HuH-7.5 (cell line): ENCODE measurements around the gene CHST11.
"Not testable (repeated sequence)": the region's sequence is repeated elsewhere in the genome, so short reads cannot be mapped to it uniquely, and the experiment has no call there.

Source experiments
- DNase-seq: peaks from one replicate; pipeline ENCODE4 v3.0.0; 2011; ENCODE audit warnings: low spot score

Gene CHST11

DNA sequence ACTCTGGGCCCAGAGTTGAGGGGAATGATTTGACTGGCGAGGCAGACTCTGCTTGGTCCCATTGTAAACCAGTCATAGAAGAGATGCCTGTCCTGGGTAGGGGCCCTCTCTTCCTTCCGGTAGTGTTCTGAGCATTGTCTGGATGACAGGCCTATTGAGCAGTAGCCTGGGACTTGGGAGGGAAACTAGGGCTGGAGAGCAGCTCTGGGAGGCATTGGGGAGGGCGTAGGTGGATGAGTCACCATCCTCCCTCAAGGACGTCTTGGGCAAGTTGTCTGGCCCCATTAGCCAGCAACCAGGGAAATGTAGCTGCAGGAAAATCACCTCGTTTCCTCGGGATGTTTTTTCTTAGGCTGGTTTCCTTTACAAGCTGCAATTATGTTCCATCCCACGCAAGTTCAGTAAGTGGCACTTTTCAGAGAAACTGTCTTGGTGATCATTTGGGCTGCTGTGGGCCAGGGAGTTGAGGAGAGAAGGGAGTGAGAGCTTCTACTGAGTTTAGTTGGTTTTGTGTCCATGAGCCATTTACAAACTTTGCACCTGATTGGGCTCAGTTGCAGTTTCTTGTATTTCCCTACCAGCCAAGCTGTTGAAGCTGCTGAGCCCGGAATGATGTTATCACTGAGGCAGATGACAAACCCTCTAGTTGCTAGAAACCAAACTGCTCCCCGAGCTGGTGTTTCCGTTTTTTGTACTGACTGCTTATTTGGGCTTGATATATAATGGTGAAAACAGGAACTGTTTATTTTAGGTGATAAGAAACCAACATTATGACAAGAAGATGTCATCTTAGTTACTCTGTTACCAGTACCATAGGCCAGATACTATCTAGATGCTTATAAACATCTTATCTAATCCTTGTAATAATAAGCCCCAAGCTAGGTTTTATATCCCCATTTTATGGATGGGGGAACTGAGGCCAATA, 147.6 kb downstream of the CHST11 start:
- no peak for DNase-seq

DNA sequence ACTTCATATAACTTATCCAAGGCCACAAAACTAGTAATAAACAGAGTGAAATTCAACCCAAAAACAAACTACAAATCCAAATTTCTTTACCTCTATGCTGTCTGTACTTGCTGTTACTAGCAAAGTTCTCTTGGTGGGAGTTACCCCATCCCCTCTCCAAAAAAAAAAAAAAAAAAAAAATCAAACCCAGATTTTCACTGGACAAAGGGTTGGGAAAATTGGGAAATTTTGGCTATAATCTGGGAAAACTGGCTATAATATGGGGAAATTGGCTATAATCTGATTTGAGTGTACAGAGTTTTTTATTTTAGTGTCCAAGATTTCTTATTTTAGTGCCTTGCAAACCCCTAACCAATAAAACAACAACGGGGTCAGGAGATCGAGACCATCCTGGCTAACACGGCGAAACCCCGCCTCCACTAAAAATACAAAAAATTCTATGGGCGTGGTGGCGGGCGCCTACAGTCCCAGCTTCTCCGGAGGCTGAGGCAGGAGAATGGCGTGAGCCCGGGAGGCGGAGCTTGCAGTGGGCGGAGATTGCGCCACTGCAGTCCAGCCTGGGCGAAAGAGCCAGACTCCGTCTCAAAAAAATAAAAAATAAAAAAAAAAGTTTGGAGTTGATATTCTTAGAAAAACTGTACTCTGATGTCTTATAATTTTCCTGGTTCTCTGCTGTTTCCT, 148.4 kb downstream of the CHST11 start:
- no peak for DNase-seq

DNA sequence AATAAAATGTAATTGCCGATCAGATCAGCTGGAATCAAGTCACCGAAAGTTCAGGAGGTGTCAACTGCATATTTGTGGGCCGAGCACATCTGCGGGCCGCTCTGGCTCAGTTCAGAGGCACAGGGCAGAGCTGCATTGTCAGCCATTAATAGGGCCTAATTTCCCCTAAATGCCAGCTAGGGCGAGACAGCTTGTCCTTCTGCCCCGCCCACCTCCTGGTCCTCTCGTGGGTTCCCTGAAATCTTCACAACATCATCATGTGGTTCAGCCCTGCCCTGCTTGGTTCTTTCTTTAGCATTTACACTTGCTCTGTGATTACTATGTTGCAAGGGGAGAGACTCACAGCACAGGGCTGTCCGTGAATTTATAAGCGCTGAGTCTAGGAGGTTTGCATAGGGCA, 148.9 kb downstream of the CHST11 start:
- no peak for DNase-seq

DNA sequence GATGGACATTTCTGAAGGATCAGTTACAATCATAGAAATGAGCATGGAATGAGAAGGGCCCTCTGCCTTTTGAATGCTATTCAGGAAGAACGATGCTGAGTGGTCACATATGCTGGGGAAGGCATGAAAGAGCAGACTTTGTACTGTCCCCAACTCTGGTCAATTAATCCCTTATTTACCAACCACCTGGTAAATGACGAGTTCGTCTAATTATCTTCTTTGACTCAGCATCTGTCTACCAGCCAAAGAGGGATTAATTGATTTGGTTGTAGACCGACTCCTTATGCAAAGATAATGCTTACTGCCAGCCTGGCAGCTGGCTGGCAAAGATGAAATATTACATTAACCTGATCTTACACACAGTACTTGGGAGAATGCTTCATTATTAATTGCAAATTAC, 152.2 kb downstream of the CHST11 start:
- no peak for DNase-seq

DNA sequence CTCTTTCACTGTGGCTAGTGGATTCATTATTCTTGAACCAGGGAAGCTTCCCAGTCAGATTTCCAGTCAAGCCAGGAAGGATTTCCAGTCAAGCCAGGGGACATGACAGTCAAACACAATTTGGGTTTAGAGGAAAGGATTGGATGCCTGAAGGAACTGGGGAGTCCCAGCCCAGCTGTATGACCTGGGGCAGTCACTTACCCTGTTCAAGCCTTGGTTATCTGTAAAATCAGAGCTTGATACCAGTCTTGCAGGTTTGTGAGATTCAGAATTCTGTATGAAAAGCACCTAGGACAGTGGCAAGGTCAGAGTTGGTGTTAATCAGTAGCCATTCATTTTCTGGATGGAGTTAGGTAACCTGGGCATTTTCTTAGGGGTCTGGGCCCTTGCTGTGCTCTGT, 152.7 kb downstream of the CHST11 start:
- no peak for DNase-seq

DNA sequence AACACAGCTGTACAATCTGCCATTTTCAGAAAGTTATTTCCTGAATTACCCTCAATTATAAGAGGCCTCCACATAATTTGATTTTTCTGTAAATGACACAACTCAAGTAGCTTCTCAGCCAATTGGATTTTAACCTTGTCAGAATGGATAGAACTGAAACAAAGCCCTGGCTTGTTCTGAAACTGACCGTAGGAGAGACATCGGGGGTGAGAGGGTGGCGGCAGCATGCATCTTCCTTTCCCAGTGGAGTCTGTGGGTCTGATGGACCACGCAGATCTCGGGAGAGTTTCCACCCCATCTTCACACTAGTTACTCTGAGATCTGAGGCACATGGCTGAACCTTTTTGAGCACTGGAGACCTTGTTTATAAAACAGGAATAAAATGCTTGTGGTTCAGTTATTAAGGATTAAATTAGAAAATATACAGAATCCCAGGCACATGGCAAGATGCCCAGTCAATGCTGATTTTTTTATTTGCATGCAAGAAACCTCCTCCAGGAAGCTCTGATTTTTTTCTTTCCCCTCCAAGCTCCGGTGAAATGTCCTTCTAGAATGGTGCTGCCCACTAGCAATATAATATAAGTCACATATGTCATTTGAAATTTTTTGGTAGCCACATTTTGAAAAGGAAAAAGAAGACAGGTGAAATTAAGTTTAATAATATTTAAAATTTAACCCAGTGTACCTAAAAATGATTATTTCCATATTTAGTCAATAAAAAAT, 153.9 kb downstream of the CHST11 start:
- no peak for DNase-seq

DNA sequence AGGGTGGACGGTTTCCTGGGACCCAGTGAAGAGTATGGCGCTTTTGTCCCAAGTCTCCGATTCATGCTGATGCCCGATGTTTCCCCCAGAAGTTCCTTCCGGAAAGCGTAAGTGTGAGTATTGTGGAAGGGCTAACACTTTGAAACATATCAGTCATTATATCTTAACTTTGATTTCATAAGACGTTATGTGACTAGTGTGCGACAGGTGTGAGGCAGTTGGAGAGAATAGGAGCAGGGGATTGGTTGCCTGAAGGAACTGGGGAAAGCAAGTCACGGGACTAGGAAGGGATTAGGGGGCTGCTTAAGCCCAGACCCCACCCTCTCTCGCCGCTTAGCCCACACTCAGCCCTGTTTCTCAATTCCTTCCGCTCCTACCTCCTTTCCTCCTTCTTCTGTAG, 154.9 kb downstream of the CHST11 start:
- no peak for DNase-seq

DNA sequence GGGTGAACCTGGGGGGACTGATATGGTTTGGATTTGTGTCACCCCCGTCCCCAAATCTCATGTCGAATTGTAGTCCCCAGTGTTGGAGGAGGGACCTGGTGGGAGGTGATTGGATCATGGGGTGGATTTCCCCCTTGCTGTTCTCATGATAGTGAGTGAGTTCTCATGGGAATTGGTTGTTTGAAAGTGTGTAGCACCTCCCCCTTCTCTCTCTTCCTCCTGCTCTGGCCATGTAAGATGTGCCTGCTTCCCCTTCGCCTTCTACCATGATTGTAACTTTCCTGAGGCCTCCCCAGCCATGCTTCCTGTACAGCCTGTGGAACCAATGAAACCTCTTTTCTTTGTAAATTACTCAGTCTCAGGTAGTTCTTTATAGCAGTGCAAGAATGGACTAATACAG, 156.6 kb downstream of the CHST11 start:
- DNase-seq, result not testable (repeated sequence)

DNA sequence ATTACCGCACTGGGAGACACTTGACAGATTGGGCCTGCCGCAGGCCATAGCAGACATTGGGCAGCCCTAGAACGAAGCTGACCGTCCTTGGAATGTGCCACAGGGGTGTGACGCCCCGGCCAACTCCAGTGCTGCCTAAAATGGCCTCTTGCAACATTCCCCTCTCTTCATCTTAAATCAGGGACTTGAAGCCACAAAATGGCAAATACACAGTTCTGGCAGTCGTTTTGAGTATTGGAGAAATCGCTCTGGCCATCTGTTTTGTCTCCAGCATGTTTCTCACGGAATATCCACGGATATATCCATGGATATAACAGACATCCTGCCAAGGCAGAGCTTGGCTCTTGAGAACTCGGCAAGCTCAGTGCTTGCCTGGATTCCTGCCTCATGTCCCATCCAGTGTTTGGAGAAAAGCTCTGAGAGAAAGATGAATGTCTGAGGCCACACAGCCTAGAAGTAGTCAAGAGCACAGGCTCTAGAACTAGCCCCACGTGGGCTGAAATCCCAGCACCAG, 158.4 kb downstream of the CHST11 start:
- no peak for DNase-seq

DNA sequence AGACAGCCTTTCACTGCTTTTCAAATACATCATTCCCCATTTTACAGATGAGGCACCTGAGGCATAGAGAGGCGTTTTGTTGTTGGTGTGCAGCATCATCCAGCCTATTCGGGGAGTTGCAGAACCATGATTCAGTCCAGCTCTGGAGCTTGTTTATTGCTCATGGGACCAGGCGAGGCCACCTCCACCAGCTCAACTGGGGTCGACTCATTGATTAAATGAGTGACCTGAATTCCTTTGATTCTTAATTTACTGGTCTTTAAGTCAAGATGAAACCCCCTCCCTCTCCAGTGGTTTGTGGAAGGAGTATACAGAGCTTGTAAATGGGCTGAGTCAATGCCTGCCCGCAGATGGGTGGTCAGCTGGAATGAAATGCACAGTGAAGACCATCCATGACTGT, 161.9 kb downstream of the CHST11 start:
- no peak for DNase-seq

DNA sequence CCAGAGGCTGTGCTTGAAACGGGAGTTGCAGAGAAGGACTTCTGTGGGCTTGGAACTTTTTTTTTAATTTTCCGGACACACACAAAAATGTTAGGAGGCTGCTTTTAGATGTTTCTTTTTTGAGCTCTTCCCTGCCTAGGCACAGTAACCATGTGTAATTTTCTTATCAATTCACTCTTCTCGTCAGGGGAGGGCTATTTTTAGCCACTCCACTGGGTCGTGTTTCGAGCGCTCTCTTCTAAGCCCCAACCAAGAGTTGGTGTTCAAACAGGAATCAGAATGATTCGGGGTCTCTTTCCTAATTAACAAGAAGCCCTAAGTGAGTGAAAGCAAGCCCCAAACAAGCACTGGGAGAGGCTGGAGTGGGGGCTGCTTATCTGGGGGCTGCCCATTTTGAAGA, 162.6 kb downstream of the CHST11 start:
- no peak for DNase-seq

DNA sequence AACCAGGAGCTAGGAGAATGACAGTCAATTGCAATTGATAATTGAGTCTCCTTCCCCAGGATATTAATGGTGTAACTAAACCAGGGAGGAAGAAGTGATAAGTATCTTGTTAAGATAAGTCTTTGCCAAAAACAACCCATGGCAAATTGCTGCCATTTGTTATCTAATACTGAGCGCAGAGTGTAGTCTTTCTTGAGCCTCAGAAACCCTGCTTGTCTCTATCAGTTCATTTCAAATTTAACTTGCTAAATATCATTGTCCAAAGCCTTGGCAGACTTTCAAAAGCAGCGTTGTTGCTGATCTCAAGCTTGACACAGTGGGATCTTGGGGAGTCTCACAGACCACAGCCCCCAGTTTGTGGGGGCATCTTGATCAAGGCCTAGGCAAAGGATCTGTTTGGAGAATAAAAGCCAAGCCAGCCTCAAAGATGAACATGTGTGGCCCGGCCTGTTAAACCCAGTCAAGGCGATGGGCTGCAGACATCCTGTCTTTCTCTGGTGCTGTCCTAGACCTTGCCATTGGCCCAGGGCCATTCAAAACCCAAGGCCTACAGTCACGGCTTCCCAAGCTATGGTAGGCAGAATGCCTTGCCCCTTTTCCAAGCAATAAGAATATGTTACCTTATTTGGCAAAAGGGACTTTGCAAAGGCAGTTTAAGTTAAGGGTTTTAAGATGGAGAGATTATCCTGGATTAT, 164.2 kb downstream of the CHST11 start:
- DNase-seq, result no peak

DNA sequence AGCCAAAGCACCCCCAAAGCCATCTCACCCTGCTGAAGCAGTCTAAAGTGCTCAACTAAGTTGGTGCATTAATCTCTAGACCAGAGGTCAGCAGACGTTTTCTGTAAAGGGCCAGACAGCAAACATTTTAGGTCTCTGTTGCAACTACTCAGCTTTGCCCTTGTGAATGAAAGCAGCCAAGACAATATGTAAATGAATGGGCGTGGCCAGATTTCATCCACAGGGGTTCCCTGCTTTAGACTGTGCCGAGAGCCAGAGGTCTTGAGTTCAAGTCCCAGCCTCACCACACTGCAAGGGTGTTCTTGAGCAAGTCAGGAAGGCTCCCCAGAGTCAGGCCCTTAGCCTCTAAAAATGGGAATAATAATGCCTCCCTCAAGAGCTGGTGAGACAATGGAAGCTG, 166.2 kb downstream of the CHST11 start:
- DNase-seq, result no peak

DNA sequence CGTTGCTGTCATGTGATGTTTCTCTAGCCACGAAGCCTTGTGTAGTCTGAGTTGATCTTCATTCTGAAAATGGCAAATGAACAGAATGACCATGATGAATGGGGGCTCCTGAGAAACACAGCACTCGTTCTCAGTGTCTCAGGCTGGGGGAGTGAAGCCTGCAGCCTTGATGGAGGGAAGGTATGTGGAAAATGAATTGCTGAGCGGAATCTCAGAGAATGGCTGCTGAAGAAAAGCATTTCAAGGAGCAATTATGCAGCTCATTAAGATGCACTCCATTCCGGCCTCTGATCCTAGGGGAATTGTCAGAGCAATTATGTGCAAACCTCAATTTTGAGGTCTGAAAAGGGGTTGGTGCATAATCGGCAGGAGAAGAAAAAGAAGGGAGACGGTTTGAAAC, 167.1 kb downstream of the CHST11 start:
- no peak for DNase-seq

DNA sequence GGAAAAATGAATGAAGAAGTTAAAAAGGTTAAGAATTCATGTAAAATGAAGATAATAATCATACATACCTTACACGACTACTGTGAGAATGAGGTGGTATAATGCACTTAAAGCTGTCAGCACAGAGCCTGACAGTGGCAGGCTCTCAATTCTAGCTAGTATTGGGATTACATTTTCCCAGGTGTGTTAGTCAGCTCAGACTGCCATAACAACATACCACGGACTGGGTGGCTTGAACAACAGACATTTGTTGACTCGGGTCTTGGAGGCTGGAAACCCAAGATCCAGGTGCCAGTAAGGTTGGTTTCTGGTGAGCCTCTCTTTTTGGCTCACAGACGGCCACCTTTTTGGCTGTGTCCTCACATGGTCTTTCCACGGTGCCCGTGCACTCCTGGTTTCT, 167.8 kb downstream of the CHST11 start:
- DNase-seq, result no peak

DNA sequence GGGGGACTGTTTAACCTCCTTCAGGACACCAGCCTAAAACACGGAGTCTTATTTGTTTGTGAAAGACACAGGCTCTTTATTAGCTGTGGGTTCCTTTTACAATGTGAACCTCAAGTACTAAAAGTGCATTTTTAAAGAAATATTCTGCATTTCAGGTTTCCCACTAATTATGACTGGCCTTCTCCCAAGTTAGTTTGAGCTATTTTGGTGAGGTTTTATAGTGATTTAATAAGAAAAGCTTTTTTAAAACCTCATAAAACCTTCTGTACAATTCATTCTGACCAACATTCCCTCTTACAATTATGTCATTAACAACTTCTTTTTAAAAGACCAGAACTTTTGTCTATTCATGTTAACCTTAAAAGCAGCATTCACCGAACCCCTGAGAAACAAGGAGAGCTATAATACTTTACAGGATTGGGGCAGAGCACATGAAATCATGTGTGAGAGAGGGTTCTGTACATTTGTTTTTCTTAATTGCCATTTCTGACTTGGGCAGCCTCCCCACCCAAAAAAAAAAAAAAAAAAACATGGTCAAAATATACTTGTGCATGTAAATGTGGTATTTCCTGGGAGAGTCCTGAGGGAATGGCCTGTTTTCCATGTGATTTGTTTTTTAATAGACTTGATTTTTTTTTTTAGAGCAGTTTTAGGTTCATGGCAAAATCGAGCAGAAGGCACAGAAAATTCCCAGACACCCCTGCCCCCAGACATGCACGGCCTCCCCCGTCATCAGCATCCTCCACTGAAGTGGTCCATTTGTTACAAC, 169.5 kb downstream of the CHST11 start:
- no peak for DNase-seq

DNA sequence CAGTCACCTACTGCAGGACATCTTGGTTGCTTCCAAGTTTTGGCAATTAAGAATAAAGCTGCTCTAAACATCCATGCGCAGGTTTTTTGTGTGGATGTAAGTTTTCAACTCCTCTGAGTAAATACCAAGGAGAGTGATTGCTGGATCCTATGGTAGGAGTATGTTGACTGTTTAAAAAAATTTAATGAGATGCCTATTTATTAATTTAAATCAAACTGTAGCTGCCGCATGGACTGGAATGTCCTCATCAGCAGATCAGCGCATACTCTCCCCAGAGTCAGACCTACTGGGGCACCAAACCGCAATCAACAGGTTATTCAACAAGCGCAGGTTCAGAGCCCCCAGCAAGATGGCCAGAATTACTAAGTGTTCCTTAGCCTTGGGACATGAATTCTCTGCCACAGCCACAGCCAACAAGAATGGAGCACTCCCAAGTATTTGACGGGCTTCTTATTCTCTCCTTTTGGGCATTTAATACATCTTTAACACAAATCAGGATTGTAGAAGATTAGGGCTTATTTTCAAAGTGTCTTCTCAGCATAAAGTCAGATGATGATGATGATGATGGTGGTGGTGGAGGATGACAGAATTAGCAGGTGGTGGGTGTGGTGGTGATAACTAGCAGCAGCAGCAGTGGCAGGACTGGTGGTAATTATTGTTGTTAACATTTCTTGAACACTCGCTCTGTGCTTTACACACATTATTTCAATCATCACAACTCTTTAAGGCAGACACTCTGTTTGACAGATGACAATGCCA, 170.7 kb downstream of the CHST11 start:
- no peak for DNase-seq

DNA sequence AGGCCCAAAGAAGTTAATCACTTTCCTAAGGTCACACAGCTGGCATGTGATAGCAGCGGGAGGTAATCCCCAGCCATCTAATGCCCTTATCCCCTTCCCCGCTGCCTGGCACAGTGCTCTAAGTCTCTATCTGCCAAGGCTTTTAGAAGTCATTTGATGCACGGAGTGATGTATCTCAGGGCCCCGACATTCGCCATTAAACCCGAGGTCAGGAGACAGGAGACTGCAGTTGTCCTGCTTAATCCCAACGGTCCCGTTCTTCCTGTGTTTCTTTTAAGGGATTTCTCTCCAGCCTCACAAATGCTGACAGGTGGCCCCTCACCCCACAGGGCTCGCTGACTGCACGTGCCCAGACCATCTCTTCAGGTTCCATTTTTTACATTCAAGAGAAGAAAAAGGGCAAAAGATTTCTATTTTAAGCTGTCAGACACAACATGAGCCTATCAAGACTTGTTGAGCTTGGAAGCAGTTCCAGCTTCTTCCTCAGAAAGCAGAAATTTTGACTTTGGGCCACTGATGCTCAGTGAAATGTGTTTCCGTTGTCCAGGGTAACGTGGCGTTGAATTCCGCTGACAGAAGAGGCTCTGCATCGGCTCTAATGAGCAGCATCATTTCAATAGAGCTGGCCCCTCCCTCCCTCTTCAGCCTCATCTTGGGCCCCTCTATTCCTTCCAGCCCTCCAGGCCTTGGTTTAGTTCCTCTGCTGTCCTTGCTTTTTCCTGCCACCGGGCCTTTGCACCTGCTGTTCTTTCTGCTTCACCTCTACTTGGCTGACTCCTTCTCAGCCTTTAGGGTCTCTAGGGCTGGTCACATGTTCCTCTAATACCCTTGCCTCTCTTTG, 171.5 kb downstream of the CHST11 start:
- no peak for DNase-seq

DNA sequence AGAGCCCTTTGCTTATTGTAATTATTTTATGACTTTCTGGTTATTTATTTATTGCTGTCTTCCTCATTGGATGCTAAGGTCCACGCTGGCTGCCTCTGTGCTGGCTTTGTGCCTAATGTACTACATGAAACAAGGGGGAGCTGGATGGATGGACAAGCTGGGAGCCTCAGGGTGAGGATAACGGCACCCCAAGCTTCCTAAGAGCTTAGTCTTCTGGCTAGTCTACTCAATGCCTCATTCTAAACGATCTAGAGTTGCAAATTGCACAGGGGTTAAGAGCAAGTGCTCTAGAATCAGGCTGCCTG, 172.0 kb downstream of the CHST11 start:
- no peak for DNase-seq

DNA sequence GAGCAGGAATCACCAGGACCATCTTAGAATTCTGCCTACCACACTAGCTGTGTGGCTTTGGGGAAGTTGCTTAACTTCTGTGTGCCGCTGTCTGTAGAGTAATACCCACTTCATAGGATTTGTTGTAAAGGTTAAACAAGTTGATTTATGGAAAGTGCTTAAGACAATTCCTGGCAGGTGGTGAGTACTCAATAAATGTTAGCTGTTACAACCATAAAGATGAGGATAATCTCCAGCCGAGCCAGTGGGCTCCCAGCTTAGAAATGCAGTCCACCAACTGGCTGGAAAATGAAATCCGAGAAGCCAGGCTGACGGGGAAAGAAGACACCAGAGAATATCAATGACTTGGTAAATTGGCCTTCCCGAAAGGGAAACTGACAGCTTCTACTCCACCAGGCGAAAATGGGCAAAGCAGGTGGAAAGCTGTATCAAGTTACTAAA, 173.5 kb downstream of the CHST11 start:
- DNase-seq, result no peak
